Transverse colon (tissue), 3 donors: ENCODE data around the gene CISD2.

Experiments
- POLR2A ChIP-seq: fragments of 450-650 bp; IDR thresholded peaks from one replicate; pipeline ENCODE4 v1.6.1; 2016; ENCODE audit warnings: antibody characterized with exemption, mild to moderate bottlenecking, moderate library complexity
- TF ChIP-seq, protein P1 (sequence below), 5 experiments: fragments of 200-600 bp in 3 of 5; fragments of 450-650 bp in 2 of 5; sonication (generic) in 3 of 5; IDR thresholded peaks; 1 replicate in 2 of 5; 2 replicates in 3 of 5; pipeline ENCODE4 v1.5.1; 2016 to 2017; ENCODE audit warnings: antibody characterized with exemption in 5 of 5, inconsistent platforms in 3 of 5, mild to moderate bottlenecking in 2 of 5, moderate library complexity in 1 of 5

DNA sequence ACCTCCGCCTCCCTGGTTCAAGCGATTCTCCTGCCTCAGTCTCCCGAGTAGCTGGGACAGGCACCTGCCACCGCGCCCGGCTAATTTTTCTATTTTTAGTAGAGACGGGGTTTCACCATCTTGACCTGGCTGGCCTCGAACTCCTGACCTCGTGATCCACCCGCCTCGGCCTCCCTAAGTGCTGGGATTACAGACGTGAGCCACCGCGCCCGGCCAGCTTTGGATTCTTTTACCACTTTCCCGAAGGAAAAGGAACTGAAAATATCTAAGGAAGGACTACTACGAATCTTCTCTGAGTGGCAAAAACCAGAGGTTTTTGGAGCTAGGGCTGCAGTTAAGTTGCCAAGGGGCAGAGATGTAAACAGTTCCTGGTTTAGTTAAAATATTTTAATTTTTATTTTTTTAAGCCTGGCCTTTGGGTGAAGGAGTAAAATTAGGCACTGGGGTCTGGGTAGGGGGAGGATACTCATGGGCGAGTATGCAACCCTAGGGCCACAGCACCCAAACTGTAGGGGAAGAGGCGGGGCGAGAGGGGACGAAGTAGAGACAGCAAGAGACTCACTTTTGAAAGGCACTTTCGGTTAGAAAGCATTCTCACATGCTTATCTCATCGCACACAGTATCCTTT, 525 bp upstream of the CISD2 start:
- TF ChIP-seq, protein P1, sequence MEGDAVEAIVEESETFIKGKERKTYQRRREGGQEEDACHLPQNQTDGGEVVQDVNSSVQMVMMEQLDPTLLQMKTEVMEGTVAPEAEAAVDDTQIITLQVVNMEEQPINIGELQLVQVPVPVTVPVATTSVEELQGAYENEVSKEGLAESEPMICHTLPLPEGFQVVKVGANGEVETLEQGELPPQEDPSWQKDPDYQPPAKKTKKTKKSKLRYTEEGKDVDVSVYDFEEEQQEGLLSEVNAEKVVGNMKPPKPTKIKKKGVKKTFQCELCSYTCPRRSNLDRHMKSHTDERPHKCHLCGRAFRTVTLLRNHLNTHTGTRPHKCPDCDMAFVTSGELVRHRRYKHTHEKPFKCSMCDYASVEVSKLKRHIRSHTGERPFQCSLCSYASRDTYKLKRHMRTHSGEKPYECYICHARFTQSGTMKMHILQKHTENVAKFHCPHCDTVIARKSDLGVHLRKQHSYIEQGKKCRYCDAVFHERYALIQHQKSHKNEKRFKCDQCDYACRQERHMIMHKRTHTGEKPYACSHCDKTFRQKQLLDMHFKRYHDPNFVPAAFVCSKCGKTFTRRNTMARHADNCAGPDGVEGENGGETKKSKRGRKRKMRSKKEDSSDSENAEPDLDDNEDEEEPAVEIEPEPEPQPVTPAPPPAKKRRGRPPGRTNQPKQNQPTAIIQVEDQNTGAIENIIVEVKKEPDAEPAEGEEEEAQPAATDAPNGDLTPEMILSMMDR (IDR thresholded peaks at IDR 0.05), result no peak
- TF ChIP-seq POLR2A, result no peak
